GM21515 (cell line): ENCODE results near the gene MAGEA12.
"Not testable (repeated sequence)": the region's sequence is repeated elsewhere in the genome, so short reads cannot be mapped to it uniquely, and the experiment has no call there.

ENCODE experiments used
- ATAC-seq: cut with Tn5 transposase; IDR thresholded peaks from one replicate; pipeline ENCODE4 v1.9.1; 2021; ENCODE audit not compliant: unreplicated experiment

Gene MAGEA12

DNA sequence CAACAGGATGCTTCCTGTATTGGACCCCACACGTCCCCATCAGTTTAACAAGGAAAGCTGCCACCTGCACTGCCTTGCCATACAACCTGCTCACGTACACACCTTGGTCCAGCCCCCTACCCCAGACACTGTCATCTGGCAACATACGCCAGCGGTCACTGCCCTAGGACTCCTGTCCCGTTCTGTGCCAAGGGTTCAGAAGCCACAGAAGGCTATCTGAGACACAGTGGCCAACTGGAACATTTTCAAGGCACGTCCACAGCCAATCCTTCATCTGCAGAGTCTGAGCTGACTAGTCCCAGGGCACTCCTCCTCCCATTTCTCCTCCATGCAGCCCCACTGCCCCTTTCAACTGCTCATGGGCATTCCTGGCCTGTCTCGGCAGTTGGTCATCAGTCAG lies 28.0 kb downstream of the MAGEA12 start:
- not testable (repeated sequence) for ATAC-seq

DNA sequence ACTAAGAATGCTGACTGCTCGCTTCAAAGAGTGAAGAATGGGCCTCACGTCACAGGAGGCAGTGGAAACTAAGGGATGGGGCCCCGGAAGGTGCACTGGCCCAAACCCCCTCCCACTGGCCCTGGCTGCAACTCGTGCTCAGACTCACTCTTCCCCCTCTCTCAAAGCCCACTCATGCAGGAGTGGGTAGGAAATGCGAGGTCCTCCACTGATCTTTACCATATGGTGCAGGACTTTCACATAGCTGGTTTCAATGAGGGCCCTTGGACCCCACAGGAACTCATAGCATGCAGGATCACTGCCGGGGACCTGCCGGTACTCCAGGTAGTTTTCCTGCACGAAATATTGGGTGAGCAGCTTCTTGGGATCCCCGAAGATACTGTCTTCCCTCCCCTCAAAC lies 33.0 kb downstream of the MAGEA12 start:
- ATAC-seq, result not testable (repeated sequence)

DNA sequence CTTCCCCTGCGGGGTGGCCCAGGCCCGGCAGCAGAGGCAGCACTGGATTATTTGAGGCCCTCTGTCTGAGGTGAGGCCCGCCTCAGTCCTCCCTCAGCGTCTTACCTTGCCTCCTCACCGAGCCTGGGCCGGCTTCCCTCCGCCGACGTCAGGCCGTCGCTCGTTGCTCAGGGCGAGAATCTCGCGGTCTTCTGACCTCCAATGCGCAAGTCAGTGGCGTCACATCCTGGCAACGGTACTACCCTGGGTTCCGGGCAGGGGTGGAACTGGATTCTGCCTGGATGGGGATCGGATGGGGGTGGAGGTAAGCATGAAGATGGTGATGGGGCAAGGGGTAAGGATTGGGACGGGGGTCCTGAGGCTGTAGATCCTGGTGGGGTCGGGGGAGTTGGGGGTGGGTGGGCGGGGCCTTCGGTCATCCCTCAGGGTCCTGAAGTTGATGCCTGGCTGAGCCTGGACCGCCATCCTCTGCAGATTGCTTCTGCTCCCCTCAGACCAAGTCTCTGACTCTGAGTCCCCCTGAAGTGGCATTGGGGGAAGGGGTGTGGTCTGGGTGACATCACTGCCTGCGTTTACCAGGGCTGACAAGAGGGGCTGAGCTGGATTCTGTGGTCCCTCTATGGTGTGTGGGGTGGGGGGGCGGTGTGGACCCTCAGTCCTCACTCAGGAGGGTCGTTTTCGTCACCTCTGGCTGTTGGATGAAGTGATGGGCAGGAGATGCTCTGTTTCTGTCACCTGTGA lies 36.2 kb downstream of the MAGEA12 start, which contains the start of gene MAGEA6:
MAGEA6 (minus strand) TSS at position 141 of the 741 bp plus-strand sequence. CDS start 2,039 bp downstream, outside the sequence.
- ATAC-seq, result not testable (repeated sequence)

DNA sequence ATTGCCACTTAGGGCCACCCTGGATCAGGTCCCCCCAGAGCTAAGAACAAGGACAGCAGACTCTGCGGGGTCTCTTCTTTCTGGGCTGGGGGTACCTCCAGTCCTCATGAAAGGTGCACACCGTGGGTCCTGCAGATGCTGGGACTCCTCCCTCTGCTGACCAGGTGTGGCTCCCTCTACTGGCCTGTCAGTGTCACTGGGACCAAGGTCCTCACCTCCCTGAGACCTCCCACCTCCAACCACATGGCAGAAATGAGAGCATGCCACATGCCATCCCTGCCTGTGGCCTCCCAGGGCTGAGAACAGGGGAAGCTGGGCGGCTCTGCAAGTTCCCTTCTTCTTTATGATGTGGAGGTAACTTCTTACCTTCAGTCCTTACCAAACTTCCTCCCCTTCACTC lies 53.5 kb downstream of the MAGEA12 start:
- ATAC-seq, result peak; percentile 74
